ENCODE results near the gene B3GLCT. TPM values are rescaled to one million over a fixed set of nuclear protein-coding genes. Genes with fewer than 3 reads are reported as not detected.

The B3GLCT gene
- total RNA-seq, 4 donors from 2014 or later = 1.6 to 5.7 (median 3.9) TPM

GRCh38 chr13:31355001-31355400 lies 155.2 kb downstream of the B3GLCT start:
- H3K4me3 ChIP-seq = no peak overlapping the region
- TF ChIP-seq POLR2A (IDR thresholded peaks at IDR 0.05) (no peak), CTCF (IDR thresholded peaks at IDR 0.05) (no peak), POLR2AphosphoS5 (IDR thresholded peaks at IDR 0.05) (no peak), EP300 (IDR thresholded peaks at IDR 0.05; ENCODE audit: low read depth) (no peak)
- peaks cover 7 to 9% of the 10 kb centered on the region in 2 donors for H3K9me3 ChIP-seq
- no peak overlapping the region for H3K27ac ChIP-seq
- H3K27me3 ChIP-seq = peaks cover 10% of the 10 kb centered on the region
- no peaks in the 10 kb centered on the region for H3K4me1 ChIP-seq
- no peak for DNase-seq
- intact Hi-C loops (cut with DNase I; ENCODE audit: low total_unique reads) = no loop called here
- in situ Hi-C loops (cut with MboI; ENCODE audit: low pct_ligation_motif_present in 1 of 4, low pct_unique_long_range_greater_than_20kb in 1 of 4, low sequenced_read_pairs in 3 of 4) = no loop called here
- H3K36me3 ChIP-seq = no peaks in the 10 kb centered on the region
- 80 to 88% methylated on average over 1 of the region's 1 CpG for WGBS, 2 donors (ENCODE audit: low coverage in 1 of 2)

GRCh38 chr13:31356991-31357390 lies 157.2 kb downstream of the B3GLCT start:
- DNase-seq = no peak
- intact Hi-C loops (cut with DNase I; ENCODE audit: low total_unique reads) = no loop called here
- H3K36me3 ChIP-seq = no peaks in the 10 kb centered on the region
- in situ Hi-C loops (cut with MboI; ENCODE audit: low pct_ligation_motif_present in 1 of 4, low pct_unique_long_range_greater_than_20kb in 1 of 4, low sequenced_read_pairs in 3 of 4) = no loop called here
- peaks cover 10% of the 10 kb centered on the region for H3K27me3 ChIP-seq
- 87 to 93% methylated on average over 3 of the region's 3 CpGs for WGBS, 2 donors (ENCODE audit: low coverage in 1 of 2)
- no peak overlapping the region for H3K4me3 ChIP-seq
- no peak overlapping the region for H3K27ac ChIP-seq
- no peak for TF ChIP-seq CTCF (IDR thresholded peaks at IDR 0.05)
- no peak for TF ChIP-seq POLR2A (IDR thresholded peaks at IDR 0.05)
- TF ChIP-seq POLR2AphosphoS5 (IDR thresholded peaks at IDR 0.05) = no peak
- no peak for TF ChIP-seq EP300 (IDR thresholded peaks at IDR 0.05; ENCODE audit: low read depth)
- no peaks in the 10 kb centered on the region for H3K4me1 ChIP-seq
- peaks cover 7 to 9% of the 10 kb centered on the region in 2 donors for H3K9me3 ChIP-seq

- H3K36me3 ChIP-seq = no peaks in the 10 kb centered on the region
- DNase-seq = no peak
- intact Hi-C loops (cut with DNase I; ENCODE audit: low total_unique reads) (no loop called here), in situ Hi-C loops (cut with MboI; ENCODE audit: low pct_ligation_motif_present in 1 of 4, low pct_unique_long_range_greater_than_20kb in 1 of 4, low sequenced_read_pairs in 3 of 4) (no loop called here)
- H3K27ac ChIP-seq = no peak overlapping the region
- no peak overlapping the region for H3K4me3 ChIP-seq
- peaks cover 7 to 9% of the 10 kb centered on the region in 2 donors for H3K9me3 ChIP-seq
- TF ChIP-seq POLR2AphosphoS5 (IDR thresholded peaks at IDR 0.05) (no peak), POLR2A (IDR thresholded peaks at IDR 0.05) (no peak), CTCF (IDR thresholded peaks at IDR 0.05) (no peak), EP300 (IDR thresholded peaks at IDR 0.05; ENCODE audit: low read depth) (no peak)
- 25 to 36% methylated on average over 2 of the region's 2 CpGs for WGBS, 2 donors (ENCODE audit: low coverage in 1 of 2)
- H3K4me1 ChIP-seq = no peaks in the 10 kb centered on the region
- H3K27me3 ChIP-seq = peaks cover 4% of the 10 kb centered on the region
These were observed 157.8 kb downstream of the B3GLCT start for GRCh38 chr13:31357581-31357980.

- WGBS, 2 donors (ENCODE audit: low coverage in 1 of 2) = 83 to 93% methylated on average over 1 of the region's 1 CpG
- intact Hi-C loops (cut with DNase I; ENCODE audit: low total_unique reads) = no loop called here
- TF ChIP-seq POLR2AphosphoS5 (IDR thresholded peaks at IDR 0.05) = no peak
- TF ChIP-seq POLR2A (IDR thresholded peaks at IDR 0.05) = no peak
- no peak for TF ChIP-seq CTCF (IDR thresholded peaks at IDR 0.05)
- TF ChIP-seq EP300 (IDR thresholded peaks at IDR 0.05; ENCODE audit: low read depth) = no peak
These were observed 161.9 kb downstream of the B3GLCT start for GRCh38 chr13:31361673-31362072.

More at GRCh38 chr13:31361673-31362072, 161.9 kb downstream of the B3GLCT start:
- Histone ChIP-seq H3K4me1 (no peaks in the 10 kb centered on the region), H3K4me3 (no peak overlapping the region), H3K36me3 (no peaks in the 10 kb centered on the region), H3K27me3 (no peaks in the 10 kb centered on the region), H3K27ac (no peak overlapping the region), H3K9me3 (peaks cover 0 to 11% of the 10 kb centered on the region in 2 donors)
- DNase-seq = no peak
- in situ Hi-C loops (cut with MboI; ENCODE audit: low pct_ligation_motif_present in 1 of 4, low pct_unique_long_range_greater_than_20kb in 1 of 4, low sequenced_read_pairs in 3 of 4) = no loop called here
